ENCODE measurements around the gene EXD1.

Gene EXD1

GRCh38 chr15:41231422-41232226 lies 1.1 kb upstream of the EXD1 start:
- no peak for DNase-seq (ENCODE audit: low read depth in 2 of 2)

GRCh38 chr15:41230345-41230649 lies 260 bp downstream of the EXD1 start:
- no peak for DNase-seq (ENCODE audit: low read depth in 2 of 2)

GRCh38 chr15:41219381-41219780 lies 11.2 kb downstream of the EXD1 start:
- DNase-seq (ENCODE audit: low read depth in 2 of 2) = no peak

- DNase-seq (ENCODE audit: low read depth in 2 of 2) = no peak
Measured at GRCh38 chr15:41218851-41219250, 11.7 kb downstream of the EXD1 start.

GRCh38 chr15:41215708-41216107 lies 14.8 kb downstream of the EXD1 start:
- DNase-seq (ENCODE audit: low read depth in 2 of 2) = no peak

- DNase-seq (ENCODE audit: low read depth in 2 of 2) = no peak
Measured at GRCh38 chr15:41207687-41208448, 22.7 kb downstream of the EXD1 start.

- no peak for DNase-seq (ENCODE audit: low read depth in 2 of 2)
Measured at GRCh38 chr15:41205315-41205714, 25.2 kb downstream of the EXD1 start.

- DNase-seq (ENCODE audit: low read depth in 2 of 2) = no peak
Measured at GRCh38 chr15:41203395-41203794, 27.2 kb downstream of the EXD1 start.

- DNase-seq (ENCODE audit: low read depth in 2 of 2) = no peak
Measured at GRCh38 chr15:41199470-41199869, 31.1 kb downstream of the EXD1 start.

GRCh38 chr15:41194444-41194843 lies 36.1 kb downstream of the EXD1 start:
- no peak for DNase-seq (ENCODE audit: low read depth in 2 of 2)

GRCh38 chr15:41183581-41183980 lies 47.0 kb downstream of the EXD1 start:
- DNase-seq (ENCODE audit: low read depth in 2 of 2) = no peak

- DNase-seq (ENCODE audit: low read depth in 2 of 2) = no peak
Measured at GRCh38 chr15:41182266-41182665, 48.3 kb downstream of the EXD1 start.

GRCh38 chr15:41180206-41180789 lies 50.3 kb downstream of the EXD1 start:
- no peak for DNase-seq (ENCODE audit: low read depth in 2 of 2)

- no peak for DNase-seq (ENCODE audit: low read depth in 2 of 2)
Measured at GRCh38 chr15:41169781-41170180, 60.8 kb downstream of the EXD1 start.

- no peak for DNase-seq (ENCODE audit: low read depth in 2 of 2)
Measured at GRCh38 chr15:41169086-41169485, 61.5 kb downstream of the EXD1 start.

- DNase-seq (ENCODE audit: low read depth in 2 of 2) = no peak
Measured at GRCh38 chr15:41161736-41162135, 68.8 kb downstream of the EXD1 start.

GRCh38 chr15:41161336-41161735 lies 69.2 kb downstream of the EXD1 start:
- no peak for DNase-seq (ENCODE audit: low read depth in 2 of 2)

GRCh38 chr15:41160639-41161315 lies 69.8 kb downstream of the EXD1 start:
- no peak for DNase-seq (ENCODE audit: low read depth in 2 of 2)

- DNase-seq (ENCODE audit: low read depth in 2 of 2) = no peak
Measured at GRCh38 chr15:41154412-41154811, 76.1 kb downstream of the EXD1 start.

GRCh38 chr15:41153733-41154132 lies 76.8 kb downstream of the EXD1 start:
- no peak for DNase-seq (ENCODE audit: low read depth in 2 of 2)

GRCh38 chr15:41151451-41152005 lies 79.0 kb downstream of the EXD1 start:
- no peak for DNase-seq (ENCODE audit: low read depth in 2 of 2)

GRCh38 chr15:41150279-41150678 lies 80.3 kb downstream of the EXD1 start:
- DNase-seq (ENCODE audit: low read depth in 2 of 2) = no peak
